NCI-H446 (cell line): ENCODE results near the gene GPSM3.
A peak's percentile ranks its signal among the peaks of the same experiment; 100 is the strongest.

Source experiments
- DNase-seq, 2 experiments: peaks; one replicate each; lab custom pipeline; 2025; lab: John Stamatoyannopoulos, UW

Gene GPSM3

DNA sequence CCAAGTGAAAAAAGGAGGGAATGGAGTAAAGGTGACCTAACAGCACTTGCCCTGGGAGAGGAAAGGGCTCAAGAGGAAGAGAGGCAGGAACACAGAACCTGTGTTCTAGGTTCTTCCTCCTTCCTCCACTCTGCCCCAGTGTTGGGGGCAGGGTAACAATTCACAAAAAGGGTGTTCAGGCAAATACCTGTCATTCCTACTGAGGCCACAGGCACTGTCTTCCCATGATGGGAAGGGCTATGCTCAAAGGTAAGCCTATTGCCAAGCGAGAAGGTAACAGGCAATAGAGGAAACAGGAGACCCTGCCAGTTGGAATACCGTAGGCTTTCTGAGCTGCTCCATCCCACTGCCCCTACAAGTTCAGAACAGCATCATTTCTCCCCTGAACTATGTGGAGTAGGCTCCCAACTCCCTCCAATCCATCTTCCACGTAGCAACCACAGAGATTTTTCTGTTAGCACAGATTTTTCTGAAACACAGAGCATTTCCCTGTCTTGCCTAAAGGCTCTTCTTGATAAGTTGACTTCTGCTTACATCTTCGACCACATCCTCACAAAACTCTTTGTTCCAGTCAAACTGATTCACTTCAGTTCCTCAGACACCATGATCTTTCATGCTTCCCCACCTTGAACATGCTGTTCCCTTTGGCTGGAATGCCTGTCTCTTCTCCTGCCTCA lies 19.3 kb downstream of the GPSM3 start:
- DNase-seq: no peak

DNA sequence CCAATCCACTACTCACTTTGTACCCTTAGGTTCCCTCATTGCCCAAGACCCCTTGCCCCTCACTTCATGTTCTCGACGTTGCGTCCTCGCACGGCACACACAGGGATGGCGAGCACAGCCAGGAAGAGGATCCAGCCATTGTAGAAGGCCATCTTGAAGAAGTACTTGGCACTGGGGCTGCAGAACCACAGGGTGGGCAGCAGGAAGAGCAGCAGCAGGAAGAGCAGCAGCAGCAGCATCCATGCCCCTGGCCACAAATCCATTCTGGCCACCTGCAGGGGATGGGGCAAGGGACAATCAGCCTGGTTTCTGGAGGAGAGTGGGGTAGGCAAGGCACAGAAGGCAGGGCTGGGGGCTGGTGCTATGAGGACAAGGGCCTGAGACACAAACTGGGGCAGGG lies 21.2 kb downstream of the GPSM3 start:
- no peak for DNase-seq

- no peak for DNase-seq
These were observed 22.1 kb downstream of the GPSM3 start for GRCh38 chr6:32170294-32170693.

DNA sequence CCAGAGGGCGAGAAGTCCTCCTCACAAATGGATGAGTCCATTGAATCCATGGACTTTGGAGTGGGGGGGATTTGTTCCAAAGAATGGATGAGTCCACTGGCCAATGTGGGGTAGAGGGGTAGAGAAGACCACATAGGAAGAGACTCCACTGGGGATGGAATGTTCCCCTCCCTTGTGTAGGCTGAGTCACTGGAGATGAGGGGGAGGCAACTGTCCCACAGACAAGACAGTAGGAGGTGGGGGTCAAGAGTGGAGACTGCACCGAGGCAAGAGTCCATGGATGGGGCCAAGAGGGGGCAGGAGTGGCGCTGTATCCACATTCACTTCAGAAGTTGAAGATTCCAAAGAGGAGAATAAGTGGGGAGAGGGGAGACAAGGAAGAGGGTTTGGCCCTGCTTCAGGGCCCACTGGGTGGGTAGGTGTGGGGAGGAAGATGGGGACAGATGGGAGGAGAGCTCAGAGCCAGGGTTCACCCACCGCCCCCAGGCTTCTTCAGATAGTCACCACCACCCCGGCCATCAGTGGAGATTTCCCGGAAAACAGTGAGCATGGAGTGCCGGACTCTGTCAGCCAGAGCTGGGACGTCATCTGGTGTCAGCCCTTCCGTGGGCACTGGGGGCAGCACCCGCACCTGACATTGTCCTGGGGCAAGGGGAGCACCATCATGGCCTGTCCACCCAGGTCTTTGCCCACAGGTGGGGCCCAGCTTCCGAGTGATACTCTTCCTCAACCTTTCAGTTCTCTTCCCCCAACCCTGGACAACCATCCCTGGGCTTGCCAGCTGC lies 23.4 kb downstream of the GPSM3 start:
- DNase-seq: no peak

DNA sequence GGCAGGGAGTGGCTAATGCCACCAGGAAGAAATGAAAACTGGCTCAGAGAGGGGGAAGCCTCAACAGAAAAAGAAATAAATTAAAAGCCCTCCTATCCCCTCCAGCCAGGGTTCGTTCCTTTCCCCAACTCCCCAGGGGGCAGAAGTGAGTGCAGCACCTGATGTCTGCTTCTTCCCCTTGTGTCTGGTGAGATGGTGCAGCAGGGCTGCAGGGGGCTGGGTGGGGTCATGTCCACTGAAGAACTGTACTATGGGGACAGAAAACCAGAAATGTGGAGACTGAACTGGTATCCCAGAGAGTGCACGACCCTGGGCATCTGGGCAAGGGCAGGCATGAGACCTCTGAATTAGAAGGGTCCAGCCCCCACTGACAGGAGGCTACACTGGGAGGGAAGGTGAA lies 24.1 kb downstream of the GPSM3 start:
- no peak for DNase-seq

DNA sequence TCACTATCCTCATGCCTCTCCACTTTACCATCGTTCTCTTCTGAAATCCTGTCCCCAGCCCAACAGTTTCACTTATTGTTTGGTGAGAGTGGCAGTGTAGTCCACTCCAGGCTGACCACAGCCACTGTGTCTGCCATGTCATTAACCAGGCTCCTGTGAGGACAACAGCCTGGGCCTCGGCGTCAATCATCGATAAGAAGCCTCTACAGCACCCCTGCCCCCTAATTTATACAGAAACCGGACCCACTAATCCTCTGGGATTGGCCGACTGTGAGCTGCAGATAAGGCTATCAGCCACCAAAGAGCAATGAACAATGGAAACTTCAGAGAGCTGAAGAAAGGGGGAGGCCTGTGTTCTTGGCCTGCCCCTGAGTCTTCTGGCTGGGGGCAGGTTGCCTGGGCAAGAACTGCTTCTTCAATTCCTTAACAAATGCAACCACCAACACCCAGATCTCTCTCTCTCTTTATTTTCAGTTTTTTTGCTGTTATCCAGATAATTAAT lies 24.6 kb downstream of the GPSM3 start:
- no peak for DNase-seq

DNA sequence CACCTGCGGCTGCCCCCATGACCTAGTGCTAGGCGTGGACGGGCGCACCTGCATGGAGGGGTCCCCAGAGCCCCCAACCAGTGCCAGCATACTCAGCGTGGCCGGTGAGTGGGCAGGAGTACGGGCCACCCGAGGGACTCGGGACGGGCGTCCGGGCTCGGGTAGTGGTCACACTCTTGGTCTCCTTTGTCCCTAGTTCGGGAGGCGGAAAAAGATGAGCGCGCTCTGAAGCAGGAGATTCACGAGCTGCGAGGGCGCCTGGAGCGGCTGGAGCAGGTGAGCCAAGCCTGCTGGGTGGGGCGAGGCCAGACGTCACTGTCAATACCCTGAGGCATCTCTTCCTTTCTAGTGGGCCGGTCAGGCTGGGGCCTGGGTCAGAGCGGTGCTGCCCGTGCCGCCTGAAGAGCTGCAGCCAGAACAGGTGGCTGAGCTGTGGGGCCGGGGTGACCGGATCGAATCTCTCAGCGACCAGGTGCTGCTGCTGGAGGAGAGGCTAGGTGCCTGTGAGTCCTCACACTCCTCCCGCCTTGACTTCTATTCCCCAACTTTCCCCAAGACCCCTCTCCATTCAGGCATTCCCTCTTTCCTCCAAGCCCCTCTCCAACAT lies 25.2 kb downstream of the GPSM3 start:
- DNase-seq: no peak

DNA sequence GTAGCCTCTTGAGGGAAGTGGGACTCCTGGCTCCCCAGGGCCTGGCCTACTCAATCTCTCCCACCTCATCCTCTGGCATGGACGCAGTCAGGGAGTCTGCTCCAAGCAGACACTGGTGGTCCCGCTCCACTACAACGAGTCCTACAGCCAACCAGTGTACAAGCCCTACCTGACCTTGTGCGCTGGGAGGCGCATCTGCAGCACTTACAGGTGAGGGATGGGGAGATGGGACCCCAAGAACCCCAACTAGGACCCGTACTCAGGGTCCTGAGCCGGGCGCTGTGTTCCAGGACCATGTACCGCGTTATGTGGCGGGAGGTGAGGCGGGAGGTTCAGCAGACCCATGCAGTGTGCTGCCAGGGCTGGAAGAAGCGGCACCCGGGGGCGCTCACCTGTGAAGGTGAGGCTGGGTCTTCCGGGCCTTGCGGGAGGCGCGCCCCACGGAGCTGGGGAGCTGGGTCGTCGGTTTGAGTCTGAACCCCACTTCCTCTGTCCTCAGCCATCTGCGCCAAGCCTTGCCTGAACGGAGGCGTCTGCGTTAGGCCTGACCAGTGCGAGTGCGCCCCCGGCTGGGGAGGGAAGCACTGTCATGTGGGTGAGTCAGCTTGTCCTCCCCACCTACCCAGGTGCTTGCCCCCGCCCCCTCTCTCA lies 25.9 kb downstream of the GPSM3 start:
- DNase-seq: no peak

DNA sequence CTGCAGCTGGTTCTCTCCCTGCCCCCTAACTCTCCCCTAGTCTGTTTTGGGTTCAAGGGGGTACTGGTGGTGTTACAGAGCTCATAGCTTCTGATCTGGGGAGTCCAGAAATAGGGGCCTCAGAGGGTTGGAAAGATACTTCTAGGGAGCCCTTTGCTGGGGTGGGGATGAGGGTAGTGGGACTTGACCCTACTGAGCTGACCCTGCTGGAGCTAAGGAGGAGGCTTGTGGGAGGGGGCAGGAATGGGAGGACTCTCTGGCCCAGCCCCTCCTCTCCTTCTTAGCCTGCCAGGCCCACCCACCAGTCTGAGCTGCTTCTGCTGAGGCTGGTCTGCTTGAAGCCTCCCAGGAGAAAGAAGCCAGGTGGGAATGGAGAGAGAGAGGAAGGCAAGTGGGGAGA lies 28.1 kb downstream of the GPSM3 start, which contains the start of gene EGFL8:
TSS of gene EGFL8 (plus strand) at position 301 of the 400 bp plus-strand sequence. CDS start 1,571 bp downstream, outside the sequence.
- no peak for DNase-seq

- no peak for DNase-seq
These were observed 28.7 kb downstream of the GPSM3 start for GRCh38 chr6:32163559-32164258.

DNA sequence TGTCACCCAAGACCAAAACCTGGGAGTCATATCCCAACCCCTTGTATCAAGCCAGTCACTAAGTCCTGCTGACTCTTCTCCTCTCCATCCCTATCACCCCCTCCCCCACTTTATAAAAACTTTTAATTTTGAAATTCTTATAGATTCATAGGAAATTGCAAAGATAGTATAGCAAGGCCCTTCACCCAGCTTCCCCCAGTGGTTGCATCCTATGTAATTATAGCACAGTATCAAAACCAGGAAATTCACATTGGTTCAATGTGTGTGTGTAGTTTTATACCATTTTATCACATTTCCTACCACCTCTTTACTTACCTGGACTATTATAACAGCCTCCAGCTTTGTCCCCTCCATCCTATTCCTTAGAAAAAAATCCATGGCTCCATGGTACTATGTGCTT lies 34.4 kb downstream of the GPSM3 start:
- DNase-seq: no peak

- no peak for DNase-seq
These were observed 35.6 kb downstream of the GPSM3 start for GRCh38 chr6:32156891-32157290.

DNA sequence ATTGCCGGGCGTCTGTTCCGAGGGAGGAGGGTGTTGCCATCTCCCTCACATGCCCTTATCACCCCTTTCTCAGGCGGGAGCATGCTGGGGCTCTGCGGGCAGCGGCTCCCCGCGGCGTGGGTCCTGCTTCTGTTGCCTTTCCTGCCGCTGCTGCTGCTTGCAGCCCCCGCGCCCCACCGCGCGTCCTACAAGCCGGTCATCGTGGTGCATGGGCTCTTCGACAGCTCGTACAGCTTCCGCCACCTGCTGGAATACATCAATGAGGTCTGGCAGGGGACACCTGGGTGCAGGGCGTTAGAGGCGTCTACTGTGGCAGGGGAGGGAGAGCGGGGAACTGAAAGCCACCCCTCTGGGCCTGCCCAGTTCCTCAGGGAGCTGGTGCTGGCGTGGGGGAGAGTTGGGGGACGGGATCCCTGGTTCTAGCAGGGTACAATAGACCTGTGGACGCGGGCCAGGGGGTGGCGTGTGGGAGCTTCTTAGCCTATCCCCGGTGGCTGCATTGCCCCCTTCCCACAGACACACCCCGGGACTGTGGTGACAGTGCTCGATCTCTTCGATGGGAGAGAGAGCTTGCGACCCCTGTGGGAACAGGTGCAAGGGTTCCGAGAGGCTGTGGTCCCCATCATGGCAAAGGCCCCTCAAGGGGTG lies 37.8 kb downstream of the GPSM3 start:
- DNase-seq: peak in 1 of 2 experiments; percentile 36

DNA sequence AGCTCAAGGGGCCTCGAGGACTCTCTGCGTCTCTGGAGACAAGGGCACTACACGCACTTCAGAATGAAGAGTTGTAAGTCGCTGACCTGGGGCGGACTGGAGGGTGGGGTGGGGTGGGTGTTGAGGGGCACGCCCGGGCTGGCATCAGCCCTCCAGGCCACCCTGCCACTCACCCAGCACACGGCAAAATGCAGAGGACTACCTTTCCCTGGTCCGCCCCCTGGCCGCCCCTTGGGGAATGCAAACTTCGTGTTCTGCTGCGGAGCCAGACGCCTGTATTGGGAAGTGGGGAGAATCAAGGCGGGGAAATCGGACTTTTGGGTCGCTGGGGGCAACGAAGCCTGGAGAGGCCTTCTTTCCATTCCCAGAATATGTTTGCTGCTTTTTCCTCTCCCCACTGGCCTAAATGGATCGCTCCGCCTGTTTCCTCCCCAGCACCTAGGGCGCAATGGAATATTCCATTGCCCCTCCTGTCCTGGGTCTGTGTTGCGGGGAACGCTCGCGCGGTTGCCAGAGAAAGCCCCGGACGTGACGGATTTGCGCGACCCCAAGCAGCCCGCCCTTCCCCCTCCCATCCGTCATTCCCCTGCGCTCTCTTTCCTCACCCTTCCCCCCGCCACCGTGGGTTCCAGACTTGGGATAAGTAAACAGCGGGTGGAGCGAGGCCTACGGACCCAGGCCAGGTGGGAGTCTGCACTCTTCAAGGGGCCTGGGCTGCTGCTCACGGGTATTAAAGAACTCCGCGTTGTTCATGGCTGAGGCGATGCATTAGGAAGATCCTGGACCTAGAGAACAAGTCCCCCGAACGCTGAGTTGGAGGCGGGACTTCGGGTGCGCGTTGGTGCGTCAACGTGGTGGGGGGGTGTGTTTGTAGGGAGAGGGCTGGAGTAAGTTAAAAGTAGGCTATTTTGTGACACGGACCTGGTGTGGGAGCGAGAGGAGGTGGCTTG lies 38.6 kb downstream of the GPSM3 start, which contains the start of gene PPT2:
TSS of gene PPT2 (plus strand) at position 578 of the 950 bp plus-strand sequence. CDS start 454 bp downstream, outside the sequence.
- peak; percentile 86 to 88 for DNase-seq

GRCh38 chr6:32152769-32153563 lies 39.5 kb downstream of the GPSM3 start:
- no peak for DNase-seq

DNA sequence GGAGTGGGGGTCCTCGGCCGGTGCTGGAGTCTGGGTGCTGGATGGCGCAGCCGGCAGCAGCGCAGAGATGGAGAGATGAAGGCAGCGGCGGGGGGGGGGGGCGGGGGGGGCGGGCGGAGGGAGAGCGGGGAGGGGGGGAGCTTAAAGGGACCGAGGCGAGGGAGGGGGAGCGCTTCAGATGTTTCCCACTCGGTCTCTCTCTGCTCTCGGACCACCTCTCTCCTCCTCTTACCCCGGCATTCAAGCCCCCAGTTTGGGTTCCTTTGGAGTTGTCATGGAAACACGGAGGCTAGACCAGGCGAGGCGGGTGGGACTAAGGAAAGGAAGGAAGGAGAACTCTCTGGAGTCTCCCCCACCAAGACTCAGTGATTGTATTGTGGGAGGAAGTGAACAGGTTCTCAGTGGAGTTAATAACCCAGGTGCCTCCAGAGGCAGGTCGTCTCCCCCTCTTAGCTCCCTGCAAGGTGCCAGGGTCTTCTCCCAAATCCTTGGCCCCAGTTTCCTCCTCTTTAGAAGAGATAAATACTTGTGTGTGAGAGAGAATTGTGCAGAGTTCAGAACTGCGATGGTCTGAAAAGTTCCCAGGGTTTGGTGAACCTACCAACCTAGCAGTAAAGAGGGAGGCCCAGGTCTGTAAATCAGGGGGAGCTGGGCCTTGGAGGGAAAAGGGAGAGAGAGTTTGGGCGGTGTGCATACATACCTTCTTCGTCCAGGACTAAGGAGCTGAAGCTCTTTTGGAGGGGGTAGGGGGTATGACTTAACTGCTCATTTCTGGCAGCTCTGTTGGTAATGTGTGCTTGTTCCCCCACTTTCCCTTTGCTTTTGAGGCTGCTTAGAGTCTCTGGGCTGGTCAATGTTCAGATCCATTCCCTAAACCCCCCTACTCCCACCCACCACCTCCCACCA lies 40.3 kb downstream of the GPSM3 start, which contains the start of gene PRRT1:
TSS of gene PRRT1 (minus strand) at position 77 of the 906 bp plus-strand sequence. CDS start 112 bp downstream, outside the sequence.
- DNase-seq: no peak

GRCh38 chr6:32151181-32151862 lies 41.1 kb downstream of the GPSM3 start:
- peak; percentile 53 to 61 for DNase-seq
